ENCODE measurements around the gene MICAL3. TPM values are rescaled to one million over a fixed set of nuclear protein-coding genes. Genes with fewer than 3 reads are reported as not detected.
A peak's percentile ranks its signal among the peaks of the same experiment; 100 is the strongest.

MICAL3 gene
- total and polyA plus RNA-seq, 9 of the 15 experiments (the other 6 are each of a cell fraction or from before 2014, with no cell fraction given), result 0.53 to 32.1 (median 12.3) TPM

DNA sequence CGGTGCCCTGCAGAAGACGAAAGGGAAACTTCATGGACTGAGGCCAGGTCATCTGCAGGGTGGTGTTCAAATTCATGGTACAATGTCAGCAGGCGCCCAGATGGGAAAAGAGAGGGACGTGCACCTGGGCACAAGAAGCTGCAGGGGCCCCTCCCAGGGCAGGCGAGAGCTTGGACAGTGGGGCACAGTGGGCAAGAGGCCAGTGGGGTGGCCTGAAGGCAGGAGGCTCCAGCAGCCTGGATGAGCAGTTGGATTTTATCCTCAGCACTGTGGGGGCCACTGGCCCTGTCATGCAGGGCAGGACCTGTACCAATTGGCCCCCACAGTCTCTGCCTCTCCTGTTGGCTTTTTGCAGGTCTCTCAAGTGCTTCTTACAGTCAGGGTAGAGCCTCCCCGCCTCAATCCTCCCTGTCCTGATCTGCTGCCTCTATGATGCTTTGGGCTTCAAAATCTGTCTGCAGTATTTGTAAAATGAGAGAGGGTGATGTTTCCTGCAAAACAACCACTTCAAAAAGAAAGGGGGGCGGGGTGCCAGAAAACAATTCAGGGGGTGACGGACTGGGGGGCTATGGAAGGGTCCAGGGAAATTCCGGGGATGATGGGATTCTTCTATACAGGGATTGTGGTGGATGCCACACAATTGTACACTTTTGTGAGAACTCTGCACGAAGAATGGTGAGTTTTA lies 248.4 kb downstream of the MICAL3 start:
- intact Hi-C loops (cut with micrococcal nuclease), result loop anchor here (10.0 kb wide), 1 partner anchor 289 kb away; no protein-coding TSS in a partner anchor
- no peak for FAIRE-seq
- no peak for TF ChIP-seq ZNF76 (CRISPR knock-in tag; IDR thresholded peaks at IDR 0.05; ENCODE audit: borderline replicate concordance)
- no peak for TF ChIP-seq OTX1 (CRISPR knock-in tag; IDR thresholded peaks at IDR 0.05)
- no peak for TF ChIP-seq POLR3A (IDR thresholded peaks at IDR 0.05; ENCODE audit: borderline replicate concordance, extremely low read depth, insufficient read depth, insufficient read length)
- no peak for TF ChIP-seq MAFG (tag; conservative IDR thresholded peaks at IDR 0.05)
- TF ChIP-seq, protein P1, sequence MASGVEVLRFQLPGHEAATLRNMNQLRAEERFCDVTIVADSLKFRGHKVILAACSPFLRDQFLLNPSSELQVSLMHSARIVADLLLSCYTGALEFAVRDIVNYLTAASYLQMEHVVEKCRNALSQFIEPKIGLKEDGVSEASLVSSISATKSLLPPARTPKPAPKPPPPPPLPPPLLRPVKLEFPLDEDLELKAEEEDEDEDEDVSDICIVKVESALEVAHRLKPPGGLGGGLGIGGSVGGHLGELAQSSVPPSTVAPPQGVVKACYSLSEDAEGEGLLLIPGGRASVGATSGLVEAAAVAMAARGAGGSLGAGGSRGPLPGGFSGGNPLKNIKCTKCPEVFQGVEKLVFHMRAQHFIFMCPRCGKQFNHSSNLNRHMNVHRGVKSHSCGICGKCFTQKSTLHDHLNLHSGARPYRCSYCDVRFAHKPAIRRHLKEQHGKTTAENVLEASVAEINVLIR (CRISPR knock-in tag; IDR thresholded peaks at IDR 0.05), result no peak
- TF ChIP-seq ESRRA (IDR thresholded peaks at IDR 0.05; ENCODE audit: borderline replicate concordance, low read depth), result no peak
- no peak for TF ChIP-seq RBM14 (IDR thresholded peaks at IDR 0.05; ENCODE audit: borderline replicate concordance, insufficient read depth, low read depth, low read length)
- no peak for TF ChIP-seq MNT (conservative IDR thresholded peaks at IDR 0.05)
- TF ChIP-seq DPF2 (IDR thresholded peaks at IDR 0.05), result no peak
- no peak for TF ChIP-seq LCOR (CRISPR knock-in tag; IDR thresholded peaks at IDR 0.05)
- TF ChIP-seq ETS2 (tag; IDR thresholded peaks at IDR 0.05; ENCODE audit: borderline replicate concordance, poor library complexity, severe bottlenecking), result no peak
- TF ChIP-seq, protein P2, sequence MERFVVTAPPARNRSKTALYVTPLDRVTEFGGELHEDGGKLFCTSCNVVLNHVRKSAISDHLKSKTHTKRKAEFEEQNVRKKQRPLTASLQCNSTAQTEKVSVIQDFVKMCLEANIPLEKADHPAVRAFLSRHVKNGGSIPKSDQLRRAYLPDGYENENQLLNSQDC (CRISPR knock-in tag; IDR thresholded peaks at IDR 0.05), result no peak

More for the DNA sequence above, 248.4 kb downstream of the MICAL3 start:
- ChIA-PET CTCF (ENCODE audit: low intra/inter-chr PET ratio) (interaction anchor here (0.6 kb wide), 1 partner anchor 149 kb away, joined by 3 read pairs; no protein-coding TSS in a partner anchor), POLR2A (interaction anchor here (7.0 kb wide), 1 partner anchor 10 kb away, joined by 54 read pairs; no protein-coding TSS in a partner anchor)
- Histone ChIP-seq H3K9me1 (ENCODE audit: control insufficient read depth, insufficient read depth, low read length) (no peaks in the 10 kb centered on the region), H2AFZ (ENCODE audit: low read depth, low read length) (no peak overlapping the region), H4K20me1 (replicated peaks; ENCODE audit: control insufficient read depth, insufficient read depth, low read length) (peaks cover 23% of the 10 kb centered on the region), H3K36me3 (ENCODE audit: control insufficient read depth, insufficient read depth, low read length) (peaks cover 15% of the 10 kb centered on the region; the same call in 2 of the 3 replicates), H3K9me3 (replicated peaks; ENCODE audit: control insufficient read depth, insufficient read depth, low read depth, low read length) (no peaks in the 10 kb centered on the region), H3K4me3 (no peak overlapping the region), H3K27me3 (ENCODE audit: control insufficient read depth in 2 of 2, insufficient read depth in 2 of 2, low read length in 2 of 2) (no peaks in the 10 kb centered on the region), H3K79me2 (ENCODE audit: control insufficient read depth, insufficient read depth, low read length) (peaks cover 30% of the 10 kb centered on the region), H3K4me2 (ENCODE audit: insufficient read depth, low read length) (no peak overlapping the region), H3K27ac (ENCODE audit: extremely low read depth, low read depth, low read length) (no peak overlapping the region), H3K4me1 (replicated peaks in 1 of 2; ENCODE audit: control insufficient read depth in 2 of 2, insufficient read depth in 2 of 2, low read length in 2 of 2) (peaks cover 23 to 76% of the 10 kb centered on the region in 2 experiments), H3K9ac (ENCODE audit: insufficient read depth in 1 of 2, low read depth in 2 of 2, low read length in 2 of 2) (peak overlapping the region in 1 of 2 experiments; percentile 14; a peak in 1 of 4 replicates)
- ATAC-seq, result no peak
- 71% methylated on average over 10 of the region's 10 CpGs for WGBS (ENCODE audit: insufficient coverage, low coverage, missing lambda C conversion rate)
- BruUV-seq (replicated peaks), result no TSS peak
- in situ Hi-C loops (cut with MboI), result no loop called here
- no peak for DNase-seq (ENCODE audit: extremely low read depth in 1 of 4, low spot score in 3 of 4)

Data from K562 (cell line).